ENCODE results near the gene DENND2C.

- no peak for TF ChIP-seq CTCF (IDR thresholded peaks at IDR 0.05; ENCODE audit: poor library complexity)
- TF ChIP-seq EZH2 (IDR thresholded peaks at IDR 0.05; ENCODE audit: borderline replicate concordance) = no peak
- TF ChIP-seq EZH2phosphoT487 (IDR thresholded peaks at IDR 0.05; ENCODE audit: low read depth, severe bottlenecking, unreplicated experiment) = no peak
Measured at GRCh38 chr1:114688526-114688925, 18.7 kb upstream of the DENND2C start.

All from hepatocyte (in vitro differentiated cells).